ENCODE data around the gene UBL3. TPM values are rescaled to one million over a fixed set of nuclear protein-coding genes. Genes with fewer than 3 reads are reported as not detected.

UBL3 gene
- total and polyA plus RNA-seq, 9 donors: 22.5 to 41.4 (median 32.3) TPM

DNA sequence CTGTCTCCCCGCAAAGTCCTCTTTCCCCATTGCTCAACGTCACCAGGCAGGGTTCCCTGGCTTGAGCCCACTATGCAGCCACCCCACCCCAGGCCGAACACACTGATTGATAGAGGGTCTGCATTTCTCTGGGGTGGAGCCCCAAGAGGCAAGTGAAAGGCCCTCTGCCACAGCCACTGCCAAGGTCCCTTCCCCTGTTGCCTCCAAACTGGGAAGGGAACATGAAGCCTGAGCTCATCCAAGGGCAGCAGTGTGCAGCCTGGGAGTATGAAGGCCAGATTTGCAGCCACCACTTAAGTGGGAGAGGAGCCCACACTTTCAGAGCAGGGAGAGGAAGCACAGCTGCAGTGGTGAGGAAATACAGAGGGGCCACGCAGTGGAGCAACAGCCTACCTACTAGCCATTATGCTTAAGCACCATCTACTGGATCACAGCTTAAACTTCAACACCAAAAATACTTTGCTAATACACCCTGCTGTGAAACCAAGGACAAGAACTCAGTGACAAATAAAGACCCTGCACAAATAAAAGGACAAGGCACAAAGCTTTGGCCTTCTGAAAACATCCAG lies 48.6 kb downstream of the UBL3 start:
- Histone ChIP-seq H3K4me1 (ENCODE audit: insufficient read depth) (peaks cover 2% of the 10 kb centered on the region), H3K36me3 (no peaks in the 10 kb centered on the region), H3K27ac (no peak overlapping the region), H3K27me3 (no peaks in the 10 kb centered on the region), H3K4me3 (no peak overlapping the region), H3K9me3 (no peaks in the 10 kb centered on the region)
- 90 to 94% (median 92%) methylated on average over 4 of the region's 4 CpGs for WGBS, 3 donors
- intact Hi-C loops (cut with DNase I): no loop called here
- DNase-seq: no peak
- TF ChIP-seq EP300 (IDR thresholded peaks at IDR 0.05) (no peak), POLR2A (IDR thresholded peaks at IDR 0.05) (no peak)

DNA sequence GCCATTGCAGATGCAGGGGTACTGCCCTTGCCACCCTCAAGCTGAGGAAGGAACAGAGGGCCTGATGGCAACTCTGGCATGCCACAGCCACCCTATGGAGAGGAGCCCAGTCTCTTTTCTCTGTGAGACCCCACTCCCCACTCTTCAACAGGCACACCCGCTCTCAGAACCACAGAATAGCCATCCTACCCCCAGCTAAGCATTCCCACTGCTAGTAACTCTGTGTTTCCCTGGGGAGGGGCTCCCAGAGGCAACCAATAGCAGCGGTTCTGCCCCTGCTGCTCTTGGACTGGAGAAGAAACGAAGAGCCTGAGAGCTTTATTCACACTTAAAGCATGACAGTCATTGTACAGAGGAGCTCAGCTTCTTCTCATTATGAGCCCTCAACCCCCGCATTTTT lies 49.3 kb downstream of the UBL3 start:
- H3K4me3 ChIP-seq: no peak overlapping the region
- no peak for DNase-seq
- no peaks in the 10 kb centered on the region for H3K27me3 ChIP-seq
- 88 to 92% (median 92%) methylated on average over 4 of the region's 4 CpGs for WGBS, 3 donors
- no peaks in the 10 kb centered on the region for H3K9me3 ChIP-seq
- H3K4me1 ChIP-seq (ENCODE audit: insufficient read depth): peaks cover 2% of the 10 kb centered on the region
- TF ChIP-seq, protein P1, sequence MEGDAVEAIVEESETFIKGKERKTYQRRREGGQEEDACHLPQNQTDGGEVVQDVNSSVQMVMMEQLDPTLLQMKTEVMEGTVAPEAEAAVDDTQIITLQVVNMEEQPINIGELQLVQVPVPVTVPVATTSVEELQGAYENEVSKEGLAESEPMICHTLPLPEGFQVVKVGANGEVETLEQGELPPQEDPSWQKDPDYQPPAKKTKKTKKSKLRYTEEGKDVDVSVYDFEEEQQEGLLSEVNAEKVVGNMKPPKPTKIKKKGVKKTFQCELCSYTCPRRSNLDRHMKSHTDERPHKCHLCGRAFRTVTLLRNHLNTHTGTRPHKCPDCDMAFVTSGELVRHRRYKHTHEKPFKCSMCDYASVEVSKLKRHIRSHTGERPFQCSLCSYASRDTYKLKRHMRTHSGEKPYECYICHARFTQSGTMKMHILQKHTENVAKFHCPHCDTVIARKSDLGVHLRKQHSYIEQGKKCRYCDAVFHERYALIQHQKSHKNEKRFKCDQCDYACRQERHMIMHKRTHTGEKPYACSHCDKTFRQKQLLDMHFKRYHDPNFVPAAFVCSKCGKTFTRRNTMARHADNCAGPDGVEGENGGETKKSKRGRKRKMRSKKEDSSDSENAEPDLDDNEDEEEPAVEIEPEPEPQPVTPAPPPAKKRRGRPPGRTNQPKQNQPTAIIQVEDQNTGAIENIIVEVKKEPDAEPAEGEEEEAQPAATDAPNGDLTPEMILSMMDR (IDR thresholded peaks at IDR 0.05): no peak
- H3K27ac ChIP-seq: no peak overlapping the region
- intact Hi-C loops (cut with DNase I): no loop called here
- H3K36me3 ChIP-seq: no peaks in the 10 kb centered on the region

DNA sequence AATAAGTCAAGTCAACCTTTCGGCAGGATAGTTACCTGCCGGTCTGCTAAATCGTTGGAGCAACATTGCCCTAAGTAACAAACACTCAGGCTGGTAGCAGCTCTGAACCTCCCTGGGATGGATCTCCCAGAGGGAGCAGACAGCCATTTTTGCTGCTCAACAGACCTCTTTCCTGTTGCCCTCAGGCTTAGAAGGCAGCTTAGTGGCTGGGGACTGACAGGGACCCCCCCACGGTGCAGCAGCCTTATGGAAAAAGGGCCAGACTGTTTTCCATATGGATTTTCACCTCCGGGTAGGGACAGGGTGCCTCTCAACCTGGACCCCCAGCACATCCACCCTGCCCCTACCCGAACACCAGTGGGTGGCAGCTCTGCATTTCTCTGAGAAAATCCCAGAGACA lies 49.7 kb downstream of the UBL3 start:
- no peaks in the 10 kb centered on the region for H3K9me3 ChIP-seq
- no peak overlapping the region for H3K27ac ChIP-seq
- TF ChIP-seq, protein P1 (IDR thresholded peaks at IDR 0.05): no peak
- TF ChIP-seq EP300 (IDR thresholded peaks at IDR 0.05) (no peak), POLR2A (IDR thresholded peaks at IDR 0.05) (no peak)
- H3K4me3 ChIP-seq: no peak overlapping the region
- no peaks in the 10 kb centered on the region for H3K27me3 ChIP-seq
- no peaks in the 10 kb centered on the region for H3K36me3 ChIP-seq
- DNase-seq: no peak
- intact Hi-C loops (cut with DNase I): no loop called here
- H3K4me1 ChIP-seq (ENCODE audit: insufficient read depth): peaks cover 2% of the 10 kb centered on the region
- WGBS, 3 donors: 89 to 93% (median 92%) methylated on average over 6 of the region's 6 CpGs

DNA sequence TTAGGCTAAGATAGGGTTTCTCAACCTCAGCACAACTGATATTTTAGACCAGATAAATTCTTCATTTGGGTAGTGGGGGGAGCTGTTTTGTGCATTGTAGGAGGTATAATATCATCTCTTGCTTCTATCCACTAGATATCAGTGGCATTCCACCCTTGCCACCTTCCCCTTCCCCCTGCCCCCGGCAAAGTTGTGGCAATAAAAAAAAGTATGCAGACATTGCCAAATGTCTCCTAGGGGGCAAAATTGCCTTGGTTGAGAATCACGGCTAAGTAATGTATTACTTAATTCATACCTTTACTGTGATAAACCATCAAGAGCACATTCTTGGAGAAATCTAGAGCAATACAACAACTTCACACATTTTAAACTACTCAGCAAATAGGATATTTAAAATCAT lies 51.4 kb downstream of the UBL3 start:
- no peak for DNase-seq
- no peak overlapping the region for H3K27ac ChIP-seq
- no peak overlapping the region for H3K4me3 ChIP-seq
- TF ChIP-seq POLR2A (IDR thresholded peaks at IDR 0.05) (no peak), EP300 (IDR thresholded peaks at IDR 0.05) (no peak)
- TF ChIP-seq, protein P1 (IDR thresholded peaks at IDR 0.05): no peak
- H3K4me1 ChIP-seq (ENCODE audit: insufficient read depth): peaks cover 2% of the 10 kb centered on the region
- H3K27me3 ChIP-seq: no peaks in the 10 kb centered on the region
- no peaks in the 10 kb centered on the region for H3K9me3 ChIP-seq
- no peaks in the 10 kb centered on the region for H3K36me3 ChIP-seq
- intact Hi-C loops (cut with DNase I): no loop called here
- WGBS, 3 donors: 75 to 79% (median 76%) methylated on average over 2 of the region's 2 CpGs

DNA sequence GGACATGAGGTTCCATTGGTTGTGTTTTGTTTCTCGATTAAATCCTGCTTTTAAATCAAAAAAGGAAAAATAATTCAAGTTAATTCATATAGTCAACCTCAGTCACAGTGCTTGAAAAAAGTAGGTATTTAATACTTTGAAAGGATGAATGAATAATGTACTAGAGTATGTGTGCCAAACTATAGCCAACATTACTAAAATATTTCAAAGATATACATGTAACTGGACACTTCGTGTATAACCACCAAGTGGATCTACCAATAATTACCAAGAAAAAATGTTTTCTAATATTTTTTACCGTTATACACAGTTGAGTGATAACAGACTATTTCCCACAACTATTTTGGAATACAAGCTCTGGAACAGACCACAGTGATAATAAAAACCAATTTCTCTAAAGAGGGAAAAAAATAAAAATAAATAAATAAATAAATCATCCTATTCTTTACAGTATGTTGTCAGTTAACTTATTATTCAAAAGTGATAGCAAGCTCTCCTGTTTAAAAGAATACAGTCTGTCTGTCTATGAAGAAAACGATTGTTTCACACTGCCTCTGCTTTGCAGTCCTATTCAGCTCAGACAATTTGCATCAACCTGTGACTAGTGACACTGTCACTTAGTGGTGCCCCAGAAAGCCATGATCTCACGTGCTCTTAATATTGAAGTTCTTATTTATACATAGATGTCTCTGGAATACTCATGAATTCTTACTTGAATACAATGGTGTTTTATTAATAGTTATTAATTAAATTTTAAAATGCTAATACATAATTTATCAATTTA lies 58.2 kb downstream of the UBL3 start:
- DNase-seq: no peak
- Histone ChIP-seq H3K27me3 (no peaks in the 10 kb centered on the region), H3K36me3 (no peaks in the 10 kb centered on the region), H3K4me1 (ENCODE audit: insufficient read depth) (peaks cover 3% of the 10 kb centered on the region), H3K27ac (no peak overlapping the region), H3K9me3 (no peaks in the 10 kb centered on the region), H3K4me3 (no peak overlapping the region)
- 68 to 77% (median 76%) methylated on average over 5 of the region's 5 CpGs for WGBS, 3 donors
- TF ChIP-seq, protein P1 (IDR thresholded peaks at IDR 0.05): no peak
- TF ChIP-seq POLR2A (IDR thresholded peaks at IDR 0.05): no peak
- intact Hi-C loops (cut with DNase I): no loop called here

Data from ovary (tissue), 9 donors.